ENCODE results near the gene ACOX3.
A peak's percentile ranks its signal among the peaks of the same experiment; 100 is the strongest.

Gene ACOX3

GRCh38 chr4:8472158-8472688 is 31.7 kb upstream of the ACOX3 start:
- TF ChIP-seq ZFX (IDR thresholded peaks at IDR 0.05) (no peak), CTCF (conservative IDR thresholded peaks at IDR 0.05) (no peak)
- no peak overlapping the region for H3K27ac ChIP-seq

- no peak for TF ChIP-seq ZFX (IDR thresholded peaks at IDR 0.05)
- TF ChIP-seq CTCF (conservative IDR thresholded peaks at IDR 0.05): no peak
- no peak overlapping the region for H3K27ac ChIP-seq
Measured at GRCh38 chr4:8471211-8471875, 30.8 kb upstream of the ACOX3 start.

GRCh38 chr4:8470451-8471024 is 30.0 kb upstream of the ACOX3 start:
- no peak overlapping the region for H3K27ac ChIP-seq
- TF ChIP-seq CTCF (conservative IDR thresholded peaks at IDR 0.05) (no peak), ZFX (IDR thresholded peaks at IDR 0.05) (no peak)

- no peak for TF ChIP-seq CTCF (conservative IDR thresholded peaks at IDR 0.05)
- no peak for TF ChIP-seq ZFX (IDR thresholded peaks at IDR 0.05)
- H3K27ac ChIP-seq: no peak overlapping the region
Measured at GRCh38 chr4:8469550-8469949, 29.0 kb upstream of the ACOX3 start.

- peak; percentile 94 for TF ChIP-seq CTCF (conservative IDR thresholded peaks at IDR 0.05)
- no peak for TF ChIP-seq ZFX (IDR thresholded peaks at IDR 0.05)
- H3K27ac ChIP-seq: no peak overlapping the region
Measured at GRCh38 chr4:8468746-8469535, 28.4 kb upstream of the ACOX3 start.

- H3K27ac ChIP-seq: no peak overlapping the region
- TF ChIP-seq ZFX (IDR thresholded peaks at IDR 0.05) (no peak), CTCF (conservative IDR thresholded peaks at IDR 0.05) (no peak)
Measured at GRCh38 chr4:8467016-8467415, 26.5 kb upstream of the ACOX3 start.
